ENCODE results near the gene PIGV.
"Not testable (repeated sequence)": the region's sequence is repeated elsewhere in the genome, so short reads cannot be mapped to it uniquely, and the experiment has no call there.

PIGV gene

DNA sequence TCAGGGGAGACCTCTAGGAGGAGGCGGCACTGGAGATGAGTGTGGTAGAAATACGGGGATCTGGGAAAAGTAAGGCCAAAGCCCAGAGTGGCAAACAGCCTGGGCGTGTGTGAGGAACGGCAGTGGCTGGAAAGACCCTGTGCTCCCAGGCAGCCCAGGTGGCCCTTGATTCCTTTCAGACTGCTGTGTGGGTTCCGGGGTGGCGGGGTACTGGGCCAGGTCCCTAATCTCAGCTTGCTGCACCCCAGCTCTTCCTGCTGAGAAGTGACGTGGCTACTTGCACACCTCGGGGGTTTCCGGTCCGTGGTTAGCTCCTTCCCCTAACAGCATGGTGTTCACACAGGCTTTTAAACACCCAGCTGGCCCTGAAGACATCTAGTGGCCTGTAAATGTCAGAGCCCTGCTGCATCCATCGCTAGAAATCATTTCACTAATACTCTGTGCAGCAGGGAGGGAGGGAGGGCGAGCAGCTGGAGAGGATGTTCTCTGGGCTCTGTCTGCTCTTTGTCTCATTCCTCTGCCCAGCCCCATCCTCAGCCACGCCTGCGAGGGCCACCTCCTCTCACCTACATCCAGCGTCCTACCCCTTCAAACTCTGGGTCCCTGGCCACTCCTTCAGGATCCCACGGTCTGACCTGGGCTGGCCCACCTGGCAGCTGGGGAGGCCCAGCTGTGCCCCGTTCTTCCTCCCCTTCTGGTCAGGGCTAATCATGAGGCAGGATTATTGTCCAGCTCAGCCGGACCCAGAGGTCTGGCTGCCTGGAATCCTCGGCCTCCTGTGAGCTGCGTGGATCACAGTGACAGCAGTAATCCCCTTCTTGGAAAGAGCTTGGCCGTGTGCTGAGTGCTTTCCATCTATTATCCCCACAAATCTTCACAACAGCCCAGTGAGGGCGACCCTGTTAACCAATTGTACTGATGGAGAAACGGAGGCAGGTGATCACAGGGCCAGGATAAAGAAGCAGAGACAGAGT is 46.0 kb downstream of the PIGV start:
- peak; percentile 83 for DNase-seq (ENCODE audit: low read depth)

DNA sequence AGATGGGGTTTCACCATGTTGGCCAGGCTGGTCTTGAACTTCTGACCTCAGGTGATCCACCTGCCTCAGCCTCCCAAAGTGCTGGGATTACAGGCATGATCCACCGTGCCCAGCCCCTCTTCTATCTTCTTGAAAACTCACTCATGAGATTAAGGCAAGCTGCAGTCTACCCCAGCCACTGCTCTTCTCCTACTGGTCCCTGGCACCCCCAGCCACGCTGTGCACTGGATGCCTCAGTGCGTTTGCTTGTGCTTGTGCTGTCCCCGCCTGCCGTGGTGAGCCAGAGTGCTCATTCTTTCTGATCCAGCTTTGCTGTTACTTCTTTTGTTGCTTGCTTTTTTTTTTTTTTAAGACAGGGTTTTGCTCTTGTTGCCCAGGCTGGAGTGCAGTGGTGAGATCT is 49.9 kb downstream of the PIGV start:
- DNase-seq (ENCODE audit: low read depth): not testable (repeated sequence)

DNA sequence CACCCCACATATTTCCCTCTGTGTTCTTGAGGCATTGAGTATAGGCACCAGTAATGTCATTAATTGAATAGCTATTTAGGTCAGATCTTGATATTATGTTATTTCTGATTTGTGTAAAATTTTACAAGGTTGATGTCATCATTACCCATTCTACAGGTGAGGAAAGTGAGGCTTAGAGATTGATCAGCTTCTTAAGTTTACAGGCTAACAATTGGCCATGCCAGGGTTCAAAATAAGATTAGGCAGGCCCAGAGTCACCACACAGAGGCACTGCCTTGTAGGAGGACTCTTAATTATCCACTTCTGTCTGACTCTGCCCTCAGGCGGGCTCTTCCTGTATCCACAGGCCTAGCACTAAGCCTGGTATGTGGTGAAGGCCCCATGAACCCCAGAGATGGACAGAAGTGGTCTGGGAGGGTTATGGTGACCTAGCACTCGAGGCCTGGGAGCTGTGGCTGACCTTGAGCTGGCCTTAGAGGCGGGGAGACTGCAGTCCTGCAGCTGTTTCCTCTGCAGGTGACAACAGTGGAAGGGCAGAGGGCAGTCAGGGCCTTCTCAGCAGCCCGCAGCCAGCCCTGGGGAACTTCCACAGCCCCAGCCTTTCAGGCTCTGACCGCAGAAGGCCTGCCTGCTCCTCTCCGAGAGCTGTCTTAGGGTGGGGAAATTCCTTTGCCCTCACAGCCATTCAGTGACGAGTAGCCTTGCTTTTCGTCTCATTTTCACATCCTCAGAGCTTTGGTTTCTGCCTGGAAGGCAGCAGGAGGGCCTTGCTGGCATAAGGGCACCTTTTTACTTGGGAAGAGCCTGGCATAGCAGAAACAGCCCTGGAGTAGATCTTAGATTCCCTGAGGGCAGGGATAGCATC is 51.0 kb downstream of the PIGV start:
- DNase-seq (ENCODE audit: low read depth): peak; percentile 22

DNA sequence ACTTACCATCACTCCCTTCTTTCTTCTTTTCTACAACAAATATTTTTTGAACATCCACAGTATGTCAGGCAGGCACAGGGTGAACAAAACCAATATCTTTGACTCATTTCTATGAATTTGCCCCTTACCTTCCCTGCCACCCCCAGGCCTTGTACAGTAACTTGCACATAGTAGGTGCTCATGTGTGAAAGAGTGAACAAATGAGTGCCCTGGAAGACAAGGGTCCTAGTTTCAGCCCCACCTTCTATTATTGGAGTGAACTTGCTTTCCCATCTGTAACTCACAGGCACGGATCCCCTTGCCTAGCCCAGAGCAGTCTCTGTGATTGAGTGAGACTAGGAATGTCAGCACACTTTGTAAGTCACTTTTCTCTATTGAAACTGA is 51.6 kb downstream of the PIGV start:
- no peak for DNase-seq (ENCODE audit: low read depth)

DNA sequence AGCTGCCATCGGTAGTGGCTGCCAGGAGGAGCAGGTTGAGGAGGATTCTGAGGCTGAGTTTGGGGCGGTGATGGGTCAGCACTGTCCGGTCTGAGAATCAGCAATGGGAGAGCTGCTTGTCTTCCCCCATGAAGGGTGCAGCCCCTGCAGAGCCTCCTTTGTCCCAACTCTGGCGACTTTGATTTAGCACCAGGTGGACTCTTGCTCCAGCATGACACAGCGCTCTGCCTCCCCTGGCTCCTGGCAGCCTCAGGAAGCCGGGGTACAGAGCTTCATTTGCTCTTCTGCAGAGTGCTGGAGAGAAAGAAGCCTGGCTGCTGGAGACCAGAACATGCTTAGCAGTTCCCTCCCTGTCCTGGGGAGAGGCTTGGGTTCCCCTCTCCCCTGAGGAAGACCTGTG is 52.0 kb downstream of the PIGV start:
- no peak for DNase-seq (ENCODE audit: low read depth)

DNA sequence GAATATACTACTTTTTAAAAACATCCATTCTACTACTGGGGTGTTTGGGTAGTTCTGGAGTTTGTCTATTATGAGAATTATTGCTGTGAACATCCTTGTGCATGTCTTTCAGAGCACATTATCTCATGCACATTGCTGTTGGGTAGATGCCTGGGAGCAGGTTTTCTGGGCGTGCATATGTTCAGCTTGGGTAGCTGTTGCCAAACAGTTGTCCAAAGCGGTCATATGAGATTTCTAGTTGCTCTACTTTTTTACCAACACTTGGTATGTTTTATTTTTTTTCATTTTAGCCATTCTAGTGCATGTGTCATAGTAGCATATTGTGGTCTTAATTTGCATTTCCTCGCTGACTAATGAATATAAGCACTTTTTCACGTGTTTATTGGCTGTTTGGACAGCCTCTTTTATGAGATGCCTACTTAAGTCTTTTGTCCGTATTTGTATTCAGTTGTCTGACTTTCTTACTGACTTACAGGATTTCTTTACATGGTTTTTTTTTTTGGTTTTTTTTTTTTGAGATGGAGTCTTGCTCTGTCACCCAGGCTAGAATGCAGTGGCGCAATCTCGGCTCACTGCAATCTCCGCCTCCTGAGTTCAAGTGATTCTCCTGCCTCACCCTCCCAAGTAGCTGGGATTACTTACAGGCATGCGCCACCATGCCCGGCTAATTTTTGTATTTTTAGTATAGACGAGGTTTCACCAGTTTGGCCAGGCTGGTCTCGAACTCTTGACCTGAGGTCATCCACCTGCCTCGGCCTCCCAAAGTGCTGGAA is 56.9 kb downstream of the PIGV start:
- DNase-seq (ENCODE audit: low read depth): no peak

DNA sequence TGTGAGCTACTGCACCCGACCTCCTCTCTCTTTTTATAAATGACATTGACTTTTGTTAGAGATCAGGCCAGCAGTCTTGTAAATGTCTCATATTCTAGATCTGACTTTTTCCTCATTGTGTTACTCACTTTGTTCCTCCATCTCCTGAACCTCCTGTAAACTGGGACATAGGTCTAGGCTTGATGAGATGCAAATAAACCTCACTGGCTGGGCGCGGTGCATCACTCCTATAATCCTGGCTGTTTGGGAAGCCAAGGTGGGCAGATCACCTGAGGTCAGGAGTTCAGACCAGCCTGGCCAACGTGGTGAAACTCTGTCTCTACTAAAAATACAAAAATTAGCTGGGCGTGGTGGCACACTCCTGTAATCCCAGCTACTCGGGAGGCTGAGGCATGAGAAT is 60.1 kb downstream of the PIGV start:
- not testable (repeated sequence) for DNase-seq (ENCODE audit: low read depth)
